HG03066 (cell line): ENCODE measurements around the gene FANK1.

Experiments used
- ATAC-seq: cut with Tn5 transposase; IDR thresholded peaks from one replicate; pipeline ENCODE4 v1.9.1; 2021; ENCODE audit warnings: low read depth; ENCODE audit not compliant: unreplicated experiment

Gene FANK1

DNA sequence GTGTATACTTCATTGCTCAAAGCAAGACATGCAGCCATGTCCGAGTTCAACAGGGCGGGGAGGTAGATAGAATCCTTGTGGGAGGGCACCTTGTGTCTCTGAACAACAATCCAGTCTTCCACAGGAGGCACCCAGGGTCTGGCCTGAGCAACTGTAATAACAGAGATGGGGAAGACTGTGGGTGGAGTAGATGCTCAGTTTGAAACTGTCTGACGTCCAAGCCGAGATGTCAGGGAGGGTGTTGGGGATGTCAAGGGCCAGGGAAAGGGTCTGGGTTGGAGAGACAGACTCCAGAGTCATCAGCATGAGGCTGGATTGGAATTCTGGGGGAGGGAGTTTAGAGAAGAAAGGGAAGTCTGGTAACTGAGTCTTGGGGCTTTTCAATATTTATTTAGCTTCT is 88.0 kb downstream of the FANK1 start:
- ATAC-seq, result no peak

DNA sequence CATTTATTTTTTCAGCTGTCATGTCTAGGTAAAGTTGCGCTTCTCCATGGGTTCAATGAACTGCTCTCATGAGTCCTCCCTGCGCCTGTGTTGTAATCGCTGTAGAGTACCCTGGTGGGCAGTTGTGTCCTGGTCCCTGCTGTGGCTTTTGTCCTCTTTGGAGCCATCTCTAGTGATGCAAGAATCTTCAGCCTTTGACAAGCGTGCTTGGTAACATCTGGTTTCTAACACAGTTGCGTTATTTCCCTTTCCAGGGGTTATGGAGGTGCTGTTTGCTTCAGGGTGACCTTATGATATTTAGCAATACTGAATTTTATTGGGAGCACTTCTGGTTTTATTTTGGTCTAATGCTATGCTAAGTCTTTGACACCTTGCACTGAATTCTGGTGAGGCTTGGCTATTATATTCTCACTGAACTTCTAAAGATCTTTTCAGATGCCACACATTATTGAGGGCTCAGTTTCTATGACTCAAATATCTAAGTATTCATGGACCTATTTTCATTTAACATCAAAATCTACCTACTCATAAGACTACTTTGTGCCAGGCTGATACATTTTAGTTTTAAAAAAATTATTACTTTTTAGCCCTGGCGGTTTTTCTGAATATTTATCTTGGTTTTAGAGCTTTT is 88.6 kb downstream of the FANK1 start:
- no peak for ATAC-seq

DNA sequence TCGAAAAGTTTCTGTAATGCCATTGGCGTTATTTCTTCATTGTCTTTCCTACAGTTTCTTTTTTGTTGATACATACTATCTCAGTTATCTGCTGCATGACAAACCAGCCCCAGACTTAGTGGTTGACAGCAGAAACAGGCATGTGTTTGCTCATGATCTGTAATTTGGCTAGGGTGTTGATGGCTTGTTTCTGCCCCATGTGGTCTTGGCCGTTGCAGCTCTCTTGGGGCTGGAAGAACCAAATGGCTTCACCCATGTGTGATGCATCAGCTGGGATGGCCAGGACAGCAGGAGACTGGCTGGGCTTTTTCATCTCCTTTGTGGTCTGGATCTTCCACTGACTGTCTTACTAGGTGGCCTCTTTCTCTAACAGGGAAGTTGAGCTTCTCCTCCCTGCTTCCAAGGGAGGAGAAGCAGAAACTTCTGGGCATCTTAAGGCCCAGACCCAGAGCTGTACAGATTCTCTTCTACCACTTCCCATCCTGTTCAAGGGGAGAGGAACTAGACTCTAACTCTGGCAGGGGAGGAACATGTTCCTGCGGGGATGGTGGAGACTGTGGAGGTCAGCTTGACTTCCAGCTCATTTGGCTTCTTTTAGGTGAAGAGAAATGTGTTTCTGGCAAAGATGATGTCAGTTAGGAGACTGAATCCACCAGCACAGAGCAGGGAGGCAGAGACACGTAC is 89.3 kb downstream of the FANK1 start:
- ATAC-seq, result no peak

DNA sequence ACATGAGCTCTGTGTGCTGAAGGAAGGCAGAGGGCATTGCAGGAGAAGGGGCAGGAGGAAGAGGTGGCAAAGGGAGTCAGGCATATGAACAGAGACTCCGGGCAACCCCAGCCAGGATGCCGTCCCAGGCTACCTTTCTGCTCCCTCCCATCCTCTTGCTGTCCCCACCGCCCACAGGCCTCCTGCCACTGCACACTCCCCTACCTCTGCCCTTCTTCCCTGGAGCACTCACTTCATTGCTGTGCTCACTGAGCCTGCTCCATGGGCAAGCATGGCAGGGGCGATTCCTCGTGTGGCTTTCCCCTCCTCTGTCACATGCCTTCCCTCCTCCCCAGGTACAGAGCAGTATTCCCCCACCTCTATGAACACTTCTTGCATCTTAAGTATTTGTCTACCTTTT is 93.4 kb downstream of the FANK1 start:
- ATAC-seq, result no peak

DNA sequence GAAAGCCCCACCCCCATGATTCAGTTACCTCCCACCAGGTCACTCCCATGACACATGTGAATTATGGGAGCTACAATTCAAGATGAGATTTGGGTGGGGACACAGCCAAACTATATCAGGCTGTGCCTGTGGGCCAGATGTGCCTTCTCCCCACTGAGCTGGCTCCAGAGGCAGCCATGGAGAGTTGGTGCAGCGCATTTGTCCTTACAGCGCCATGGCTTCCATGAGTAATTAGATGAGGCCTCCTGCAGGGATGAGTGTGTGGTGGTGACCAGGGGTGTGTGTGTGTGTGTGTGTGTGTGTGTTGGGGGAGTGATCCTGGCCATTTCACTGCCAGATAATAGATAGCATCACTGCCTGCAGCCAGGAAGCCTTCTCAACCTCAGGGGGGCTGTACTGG is 94.6 kb downstream of the FANK1 start:
- ATAC-seq, result no peak

DNA sequence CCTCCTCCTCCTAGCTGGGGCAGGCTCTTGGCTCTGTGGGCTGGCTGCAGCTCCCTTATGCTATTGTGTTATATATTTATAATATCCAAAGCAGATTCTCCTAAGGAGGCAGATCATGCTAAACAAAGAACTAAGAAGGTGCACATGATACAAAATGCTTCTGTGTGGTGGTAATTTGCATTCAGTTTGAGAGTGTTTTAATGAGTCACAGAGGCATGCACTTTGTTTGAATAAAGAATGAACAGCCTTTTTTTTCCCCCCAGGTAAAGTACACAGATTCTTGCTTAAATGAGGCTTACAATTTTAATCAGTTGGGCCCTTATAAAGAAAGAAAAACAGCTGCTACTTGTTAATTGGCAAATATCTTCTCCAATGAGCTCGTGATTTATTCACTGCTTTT is 95.0 kb downstream of the FANK1 start:
- ATAC-seq, result no peak

DNA sequence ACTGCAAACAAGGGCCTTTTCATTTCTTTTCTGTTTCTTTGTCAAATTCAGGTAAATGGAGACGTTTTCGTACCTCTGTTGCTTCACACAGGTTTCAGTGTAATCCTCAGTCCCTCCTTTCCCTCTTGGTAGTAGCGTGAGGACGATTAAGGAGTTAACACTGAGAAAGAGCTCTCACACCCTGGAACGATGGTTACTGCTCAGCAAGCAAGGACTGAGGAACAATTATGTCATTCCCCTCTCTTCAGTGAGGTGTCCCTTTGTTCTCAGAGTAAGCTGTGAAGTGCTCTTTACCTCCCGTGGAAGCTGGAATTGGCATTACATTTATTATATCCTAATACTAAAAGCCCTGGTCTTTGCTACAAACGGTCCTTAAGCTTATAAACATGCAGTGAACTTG is 95.9 kb downstream of the FANK1 start:
- ATAC-seq, result no peak

DNA sequence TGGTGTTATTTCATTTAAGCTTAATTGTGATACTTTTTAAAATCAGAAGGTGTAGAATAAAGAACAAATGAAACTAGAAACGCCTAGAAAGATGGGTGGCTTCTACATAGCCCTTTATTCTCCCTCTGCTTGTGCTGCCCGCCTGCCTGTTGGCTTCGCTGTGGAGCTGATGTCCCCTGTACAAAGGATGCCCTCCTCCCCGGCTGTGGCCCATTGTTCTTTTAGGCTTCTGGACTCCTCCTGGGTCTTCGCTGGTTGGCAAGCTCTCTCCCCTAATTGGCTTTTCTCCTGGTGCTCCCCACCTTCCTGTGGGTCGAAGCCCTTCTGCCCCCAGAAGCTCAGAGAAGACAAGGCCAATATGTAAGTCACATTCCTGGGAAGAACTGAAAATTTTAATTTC is 98.2 kb downstream of the FANK1 start:
- ATAC-seq, result no peak

DNA sequence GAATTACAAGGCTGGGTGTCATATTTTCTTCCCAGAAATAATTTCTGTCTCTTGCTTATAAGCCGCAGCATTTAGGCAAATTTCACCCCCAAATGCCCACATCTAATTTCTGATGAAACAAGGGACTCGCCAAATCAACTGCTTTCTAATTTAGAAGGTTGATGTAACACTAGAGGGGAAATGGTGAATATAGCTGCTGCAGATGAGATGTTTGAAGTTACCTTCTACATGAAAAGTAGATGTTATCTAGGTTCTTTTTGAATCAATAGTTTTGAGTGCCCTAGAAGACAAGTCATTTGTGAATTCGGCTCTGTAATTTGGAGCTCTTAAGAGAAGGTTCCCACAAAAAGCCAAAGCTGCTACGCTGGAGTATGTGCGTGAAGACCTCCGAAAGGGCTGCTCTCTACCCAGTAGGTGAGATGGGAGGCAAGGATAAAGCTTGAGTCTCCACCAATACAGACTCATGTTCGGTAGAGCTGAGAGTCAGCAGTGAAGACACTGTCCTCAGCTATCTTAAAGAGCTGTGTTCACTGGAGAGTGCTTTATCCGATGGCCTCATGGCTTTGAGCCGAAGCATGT is 99.5 kb downstream of the FANK1 start:
- ATAC-seq, result no peak

DNA sequence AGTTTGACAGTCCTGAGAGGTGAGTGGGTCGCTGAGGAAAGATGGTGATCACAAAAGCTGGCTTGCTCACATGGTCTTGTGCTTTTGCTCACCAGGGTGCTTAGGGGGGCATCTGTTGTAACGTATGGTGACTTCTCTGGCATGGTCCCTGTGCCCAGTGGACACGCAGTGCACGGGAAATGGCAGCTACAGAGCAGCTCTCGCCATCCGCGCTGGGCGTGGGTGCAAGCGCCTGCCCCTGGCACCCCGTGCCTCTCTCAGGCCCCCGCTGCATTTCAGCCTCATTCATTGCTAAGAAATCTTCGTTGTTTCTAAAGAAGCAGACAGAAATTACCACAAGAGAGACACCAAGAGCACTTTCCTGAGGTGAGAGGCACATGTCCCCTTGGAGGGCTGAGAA is 101.2 kb downstream of the FANK1 start:
- ATAC-seq, result no peak

DNA sequence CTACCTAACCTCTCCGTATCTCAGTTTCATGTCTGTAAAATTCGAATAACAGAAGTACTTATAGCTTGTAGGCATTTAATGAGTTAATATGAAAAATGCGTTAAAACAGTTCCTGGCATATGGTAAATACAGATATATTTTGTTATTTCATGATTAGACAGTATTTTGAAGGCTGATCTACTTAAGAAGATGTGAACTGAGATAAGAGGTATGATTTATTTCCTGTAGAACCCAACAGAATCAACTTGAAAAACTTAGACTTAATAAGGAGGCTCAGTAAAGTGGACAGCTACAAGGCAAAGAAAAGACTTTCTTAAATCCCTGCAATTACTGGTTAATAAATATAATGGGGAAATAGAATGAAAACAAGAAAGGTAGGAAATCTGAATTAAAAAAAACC is 103.3 kb downstream of the FANK1 start:
- no peak for ATAC-seq

DNA sequence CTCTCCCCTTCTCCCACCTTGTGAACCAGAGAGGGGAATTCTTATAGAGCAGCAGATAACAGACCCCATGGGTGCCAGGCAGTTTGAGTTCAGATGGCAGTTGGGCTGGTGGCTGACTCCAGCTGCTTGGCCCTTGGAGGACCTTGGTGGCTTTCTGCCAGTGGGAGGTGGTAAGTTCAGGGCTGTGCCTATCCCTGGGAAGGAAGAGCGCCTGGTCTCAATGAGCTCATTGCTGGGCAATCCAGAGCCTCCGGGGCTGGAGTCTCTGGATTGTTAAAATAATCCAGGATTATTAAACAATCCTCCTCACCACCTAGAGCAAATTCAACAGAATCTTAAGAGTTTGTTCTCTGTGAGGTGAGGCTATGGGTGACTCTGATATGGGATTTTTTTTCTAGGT is 105.2 kb downstream of the FANK1 start:
- ATAC-seq, result no peak

DNA sequence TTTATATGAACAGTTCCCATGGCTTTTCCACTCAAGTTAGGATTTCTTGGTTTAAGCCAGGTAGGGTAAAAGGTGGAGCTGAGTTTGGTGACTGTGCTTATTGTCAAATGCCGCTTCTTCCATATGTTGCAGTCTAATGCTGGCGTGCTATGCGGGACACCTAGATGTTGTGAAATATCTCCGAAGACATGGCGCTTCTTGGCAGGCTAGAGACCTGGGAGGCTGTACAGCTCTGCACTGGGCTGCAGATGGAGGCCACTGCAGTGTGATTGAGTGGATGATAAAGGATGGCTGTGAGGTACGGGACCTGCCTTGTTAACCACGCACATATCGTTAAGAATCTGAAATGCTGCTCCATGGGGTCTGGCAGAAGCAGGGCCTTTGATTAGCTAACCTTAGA is 108.4 kb downstream of the FANK1 start:
- ATAC-seq, result no peak

DNA sequence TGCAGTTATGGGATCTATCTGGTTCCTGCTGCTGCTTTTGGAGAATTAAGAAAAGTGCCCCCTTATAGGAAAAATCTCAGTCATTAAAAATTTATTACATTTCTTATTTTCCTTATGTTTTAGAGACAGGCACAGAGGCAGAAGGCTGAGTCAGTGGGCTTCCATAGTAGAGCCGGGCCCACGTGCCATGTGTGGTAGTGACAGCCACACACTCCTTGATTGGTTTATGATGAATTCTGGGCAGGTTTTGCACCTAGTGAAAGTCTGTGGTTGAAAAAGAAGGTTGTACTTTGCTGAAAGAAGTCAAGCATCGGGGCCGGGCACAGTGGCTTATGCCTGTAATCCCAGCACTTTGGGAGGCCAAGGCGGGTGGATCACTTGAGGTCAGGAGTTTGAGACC is 109.9 kb downstream of the FANK1 start:
- no peak for ATAC-seq

DNA sequence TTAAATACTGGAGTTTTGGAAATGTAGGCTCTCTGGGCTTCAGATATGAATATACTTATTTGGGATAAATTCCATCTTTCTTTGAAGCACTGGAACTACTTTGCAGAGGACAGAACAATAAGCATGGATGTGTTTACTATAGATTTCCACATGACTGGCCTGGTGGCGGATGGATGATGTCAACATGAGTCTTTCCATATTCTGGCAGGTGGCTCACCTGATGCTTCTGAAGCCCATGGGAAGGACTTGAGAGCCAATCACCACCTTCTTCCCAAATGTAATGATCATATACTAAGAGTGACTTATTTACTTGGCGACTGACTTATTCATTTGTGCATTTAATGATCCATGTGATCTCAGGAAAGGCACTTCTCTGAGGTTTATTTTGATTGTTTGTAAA is 110.5 kb downstream of the FANK1 start:
- no peak for ATAC-seq

DNA sequence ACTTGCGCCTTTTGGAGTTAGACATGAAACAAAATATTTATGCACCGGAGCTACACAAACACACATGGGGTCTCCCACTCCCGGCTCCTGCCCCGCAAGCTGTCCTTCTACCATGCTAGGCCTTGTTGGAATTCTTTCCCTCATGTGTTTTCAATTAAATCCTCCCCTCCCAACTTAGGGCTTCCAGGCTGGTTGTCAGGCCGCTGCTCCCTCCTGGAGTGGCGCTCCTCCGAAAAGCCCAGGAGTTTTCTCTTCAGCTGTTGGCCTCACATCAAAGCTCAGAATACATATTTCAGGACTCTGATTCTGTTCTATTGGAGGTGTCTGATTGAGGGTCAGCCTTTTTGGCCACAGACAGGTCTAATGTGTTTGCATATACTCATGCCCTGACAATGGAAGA is 113.3 kb downstream of the FANK1 start:
- ATAC-seq, result no peak

DNA sequence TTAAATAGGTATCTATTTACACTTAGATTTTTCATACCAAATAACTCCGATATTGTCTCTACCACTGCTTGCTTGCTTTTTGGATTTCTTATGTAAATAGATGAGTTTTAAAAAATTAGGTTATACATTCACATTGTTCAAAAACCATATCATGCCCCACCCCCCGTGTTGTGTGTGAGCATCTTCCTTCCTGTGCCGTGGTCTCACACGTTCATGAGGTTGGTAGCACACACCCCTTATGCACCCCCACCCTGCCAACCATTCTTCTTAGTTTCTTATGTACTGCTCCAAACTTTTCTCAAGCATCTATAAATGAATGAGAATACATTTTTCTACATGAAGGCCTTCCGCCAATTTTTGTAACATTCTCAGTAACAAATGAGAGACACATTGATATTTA is 115.6 kb downstream of the FANK1 start:
- no peak for ATAC-seq

DNA sequence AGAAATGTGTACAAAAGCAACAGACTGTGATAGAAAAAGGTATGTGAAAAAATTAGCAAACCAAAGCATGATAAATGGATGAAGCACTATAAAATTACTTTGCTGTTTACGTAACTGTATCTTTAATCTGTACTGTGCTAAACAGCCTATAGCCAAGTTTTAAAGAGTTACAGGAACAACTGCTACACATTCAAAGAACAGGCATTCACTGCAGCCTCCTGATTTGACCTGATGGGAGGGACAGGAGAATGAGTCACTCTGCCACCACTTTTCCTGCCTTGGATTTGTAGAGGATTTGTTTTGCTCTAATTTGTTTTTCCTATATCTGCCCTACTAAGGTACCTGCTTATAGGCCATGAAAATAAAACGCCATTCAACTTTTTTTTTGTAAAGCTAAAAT is 116.1 kb downstream of the FANK1 start:
- ATAC-seq, result no peak

DNA sequence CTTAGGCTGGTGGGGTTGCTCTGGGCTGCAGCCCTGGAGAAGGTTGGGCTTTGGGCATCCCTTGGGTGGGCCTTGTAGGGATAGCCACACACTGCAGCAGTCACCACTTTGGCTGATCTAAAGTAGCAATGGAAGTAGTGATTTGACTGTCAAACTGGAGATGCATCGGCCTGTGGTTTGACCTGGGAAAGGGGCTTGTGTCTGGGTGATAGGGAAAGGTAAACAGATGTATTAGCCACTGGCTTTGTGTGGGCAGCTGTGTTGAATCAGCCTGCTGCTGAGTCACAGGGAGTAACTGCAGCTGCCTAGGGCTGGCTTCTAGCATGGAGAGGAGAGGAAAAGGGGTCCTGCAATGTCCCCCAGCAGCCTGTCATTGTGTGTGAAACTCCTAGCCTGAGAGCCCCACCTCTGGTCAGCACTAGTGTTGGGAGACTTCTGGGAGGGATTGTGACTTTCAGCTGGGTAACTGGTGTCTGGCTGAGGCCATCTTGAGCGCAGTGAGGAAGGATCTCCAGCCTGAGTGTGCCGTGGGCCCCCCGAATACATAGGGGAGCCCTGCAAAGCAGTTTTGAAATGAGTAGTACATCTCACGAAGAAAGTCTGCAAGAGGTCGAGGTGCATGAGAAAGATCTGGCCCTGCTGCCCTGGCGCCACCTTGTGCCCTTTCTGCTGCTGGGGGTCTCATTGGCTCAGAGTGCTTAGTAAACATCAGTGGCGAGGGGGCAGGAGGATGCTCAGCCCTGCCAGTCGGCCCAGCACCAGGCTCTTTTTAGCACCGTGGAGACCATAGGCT is 117.3 kb downstream of the FANK1 start:
- no peak for ATAC-seq

DNA sequence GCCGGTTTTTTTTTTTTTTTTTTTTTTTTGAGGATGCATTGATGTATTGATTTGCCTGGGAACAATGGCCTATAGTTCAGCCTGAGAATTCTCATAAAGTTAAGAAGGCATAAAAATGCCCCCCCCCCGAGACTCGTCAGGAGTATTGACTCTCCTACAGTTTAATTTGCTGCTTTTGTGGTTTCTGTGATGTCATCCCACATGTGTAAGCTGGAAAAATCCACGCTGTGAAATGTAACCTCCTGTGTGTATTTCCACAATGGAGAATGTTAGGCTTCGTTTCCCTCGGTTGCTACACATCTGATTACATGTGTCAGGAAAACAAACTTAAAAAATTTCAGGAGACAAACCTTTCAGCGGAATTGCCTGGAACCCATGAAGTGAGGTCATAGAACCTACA is 117.9 kb downstream of the FANK1 start:
- ATAC-seq, result no peak

DNA sequence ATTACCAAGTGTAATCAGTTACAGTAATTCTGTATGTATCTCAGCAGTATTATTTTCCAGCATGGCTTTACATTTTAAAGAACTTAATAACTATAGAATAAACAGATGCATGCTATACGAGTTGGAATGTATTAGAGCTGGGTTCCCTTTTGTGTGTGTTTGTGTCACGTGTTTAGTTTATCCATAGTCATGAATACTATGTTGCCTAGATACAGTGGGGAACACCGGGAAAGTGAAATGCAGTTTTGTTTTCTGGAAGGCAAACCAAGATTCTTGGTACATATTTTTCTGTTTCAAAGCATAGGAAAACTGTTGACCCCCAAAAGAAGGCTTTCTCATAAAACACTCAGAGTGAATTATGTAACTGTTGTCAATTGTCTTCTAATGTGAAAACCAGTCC is 119.0 kb downstream of the FANK1 start:
- ATAC-seq, result no peak
